ENCODE data around the gene KCNC4.

KCNC4 gene

DNA sequence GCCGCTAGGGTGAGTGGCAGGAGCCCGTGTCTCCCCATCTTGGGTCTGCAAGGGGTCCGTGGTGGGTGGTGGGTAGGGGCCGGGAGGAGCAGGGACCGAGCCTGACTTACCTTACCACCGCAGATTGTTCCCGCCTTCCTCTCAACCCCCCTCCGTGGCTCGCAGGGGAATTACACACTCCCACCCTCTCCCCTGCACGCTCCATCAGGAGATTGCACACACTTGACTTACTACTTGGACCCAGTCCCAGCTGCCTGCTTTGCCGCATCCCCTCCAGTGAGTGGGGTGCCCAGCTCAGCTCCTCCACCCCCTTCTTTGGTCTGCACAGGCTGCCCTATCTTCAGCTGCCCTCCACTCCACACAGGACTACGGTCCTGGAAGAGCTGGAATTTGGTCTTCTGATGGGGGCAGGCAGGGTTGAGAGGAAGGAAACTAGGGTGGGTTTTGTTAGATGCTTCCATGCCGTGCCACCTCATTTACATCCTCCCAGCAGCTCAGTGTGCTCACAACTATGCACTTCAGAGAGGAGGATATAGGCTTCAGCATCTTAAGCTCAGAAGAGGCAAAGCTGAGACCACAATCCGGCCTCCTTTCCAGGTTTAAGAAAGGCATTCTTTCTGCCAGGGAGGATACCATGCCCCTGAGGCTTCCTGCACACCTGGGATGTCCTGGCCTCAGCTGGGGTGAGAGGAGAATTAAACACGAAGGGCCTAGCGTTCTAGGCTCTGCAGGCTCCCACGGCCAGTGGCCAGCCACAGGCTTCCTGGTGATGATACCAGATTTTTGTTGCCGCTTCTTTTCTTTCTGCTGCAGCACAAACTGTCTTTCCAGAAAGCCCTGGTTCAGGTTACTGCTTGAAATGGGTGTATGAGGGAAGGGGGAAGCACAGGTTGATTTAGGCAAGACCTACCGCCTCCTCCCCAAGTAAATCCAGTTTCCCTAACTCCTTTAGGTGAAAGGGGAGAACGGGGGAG is 2.3 kb downstream of the KCNC4 start:
- DNase-seq = peak in 1 of 2 experiments; percentile 70

- DNase-seq = no peak
These were observed 3.0 kb downstream of the KCNC4 start for GRCh38 chr1:110213143-110213540.

DNA sequence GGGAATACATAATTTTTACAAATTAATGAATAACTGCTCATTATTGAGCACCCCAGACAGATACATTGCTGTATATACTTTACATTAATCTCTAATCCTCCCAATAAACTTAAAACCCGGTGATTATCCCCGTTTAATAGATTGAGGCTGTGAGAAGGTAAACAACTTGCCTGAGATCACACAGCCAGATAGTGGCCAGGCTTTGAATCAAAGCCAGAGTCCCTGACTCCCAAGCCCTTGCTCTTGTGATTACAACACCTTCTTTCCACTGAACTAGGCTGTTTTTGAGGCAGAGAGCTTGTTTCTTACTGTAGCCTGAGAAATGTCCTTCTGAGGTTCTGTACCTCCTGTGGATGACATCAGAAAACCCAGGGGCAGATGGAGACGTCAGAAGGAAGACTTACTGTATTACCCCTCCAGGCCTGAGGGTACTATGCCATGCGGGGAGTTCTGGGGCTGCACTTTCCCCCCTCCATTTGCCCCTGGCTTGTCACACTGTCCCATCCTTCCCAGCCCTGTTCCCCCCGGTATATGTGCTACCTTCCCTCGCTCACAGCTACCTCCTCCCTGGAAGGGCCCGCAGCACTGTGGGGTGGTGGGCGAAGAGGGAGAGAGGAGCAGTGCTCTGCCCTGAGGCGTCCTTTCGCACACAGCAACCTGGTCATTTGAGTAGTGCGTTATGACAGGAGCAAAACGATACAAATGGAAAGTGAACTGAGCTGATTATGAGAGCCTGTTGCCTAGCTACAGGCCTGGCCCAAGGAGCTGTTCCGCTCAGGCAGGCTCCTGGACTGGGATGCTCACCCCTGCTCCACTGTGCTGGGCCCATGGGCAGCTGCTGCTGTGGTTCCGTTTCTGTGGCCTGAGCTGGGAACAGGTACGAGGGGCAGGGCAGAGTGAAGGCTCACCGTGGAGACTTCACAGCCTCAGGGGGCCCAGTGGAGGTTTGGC is 4.6 kb downstream of the KCNC4 start:
- peak; percentile 25 to 28 for DNase-seq

- DNase-seq = no peak
These were observed 5.8 kb downstream of the KCNC4 start for GRCh38 chr1:110215621-110216515.

GRCh38 chr1:110216844-110217444 is 6.8 kb downstream of the KCNC4 start:
- no peak for DNase-seq

DNA sequence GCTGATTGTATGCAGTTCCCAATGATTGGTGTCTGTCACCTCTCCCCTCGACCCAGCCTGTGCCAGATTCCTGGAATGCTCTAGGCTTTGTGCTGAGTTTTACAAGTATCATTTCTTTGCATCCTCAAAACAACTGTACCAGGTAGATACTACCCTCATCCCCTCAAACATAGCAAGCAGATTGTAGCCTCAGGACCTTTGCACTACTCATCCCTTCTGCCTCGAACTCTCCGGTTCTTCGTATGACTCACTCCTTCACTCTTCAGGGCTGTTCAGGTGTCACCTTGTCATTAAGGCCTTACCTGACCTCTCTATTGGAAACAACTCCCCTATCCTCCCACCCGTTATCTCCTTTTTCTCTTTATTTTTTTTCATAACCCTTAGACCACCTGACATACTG is 8.0 kb downstream of the KCNC4 start:
- no peak for DNase-seq

- DNase-seq = no peak
These were observed 8.6 kb downstream of the KCNC4 start for GRCh38 chr1:110218739-110219138.

DNA sequence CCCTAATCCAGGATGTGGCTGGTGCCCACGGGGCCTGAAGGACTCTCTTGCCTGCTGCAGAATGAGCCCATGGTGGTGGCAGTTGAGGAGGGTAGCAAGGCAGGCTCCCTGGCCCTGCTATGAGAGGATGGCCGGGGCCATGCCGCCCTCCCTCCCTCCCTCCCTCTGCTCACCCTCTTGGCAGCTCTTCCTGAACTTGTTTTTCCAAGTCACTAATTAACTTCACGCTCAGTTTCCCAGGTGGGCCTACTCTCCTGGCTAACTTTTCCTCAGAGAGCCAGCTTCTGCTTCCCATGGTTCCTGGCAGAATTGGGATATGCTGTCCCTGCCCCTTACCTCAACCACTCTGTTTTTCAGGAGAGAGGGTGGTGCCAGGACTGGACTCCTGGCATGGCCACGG is 10.2 kb downstream of the KCNC4 start:
- DNase-seq = no peak

DNA sequence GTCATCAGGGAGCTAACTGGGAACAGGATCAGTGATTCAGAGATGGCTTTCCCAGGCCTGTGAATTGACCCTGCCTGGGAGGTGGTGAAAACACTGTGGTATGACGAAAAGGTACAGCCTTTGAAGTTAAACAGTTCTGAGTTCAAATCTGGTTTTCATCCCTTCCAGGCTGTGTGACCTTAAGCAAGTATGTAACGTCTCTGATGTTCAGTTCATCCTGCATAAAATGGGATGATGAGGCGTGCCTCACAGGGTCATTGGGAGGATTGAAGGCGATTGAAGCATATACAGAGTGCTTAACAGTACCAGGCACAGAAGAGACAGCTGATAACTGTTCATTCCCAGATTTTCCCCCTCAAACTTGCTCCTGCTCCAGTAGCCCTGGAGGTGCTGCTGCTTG is 11.0 kb downstream of the KCNC4 start:
- DNase-seq = no peak

GRCh38 chr1:110223127-110223526 is 13.0 kb downstream of the KCNC4 start:
- DNase-seq = no peak

- DNase-seq = no peak
These were observed 13.5 kb downstream of the KCNC4 start for GRCh38 chr1:110223581-110223980.

GRCh38 chr1:110224240-110224995 is 14.3 kb downstream of the KCNC4 start:
- DNase-seq = no peak

- no peak for DNase-seq
These were observed 15.1 kb downstream of the KCNC4 start for GRCh38 chr1:110225212-110225611.

DNA sequence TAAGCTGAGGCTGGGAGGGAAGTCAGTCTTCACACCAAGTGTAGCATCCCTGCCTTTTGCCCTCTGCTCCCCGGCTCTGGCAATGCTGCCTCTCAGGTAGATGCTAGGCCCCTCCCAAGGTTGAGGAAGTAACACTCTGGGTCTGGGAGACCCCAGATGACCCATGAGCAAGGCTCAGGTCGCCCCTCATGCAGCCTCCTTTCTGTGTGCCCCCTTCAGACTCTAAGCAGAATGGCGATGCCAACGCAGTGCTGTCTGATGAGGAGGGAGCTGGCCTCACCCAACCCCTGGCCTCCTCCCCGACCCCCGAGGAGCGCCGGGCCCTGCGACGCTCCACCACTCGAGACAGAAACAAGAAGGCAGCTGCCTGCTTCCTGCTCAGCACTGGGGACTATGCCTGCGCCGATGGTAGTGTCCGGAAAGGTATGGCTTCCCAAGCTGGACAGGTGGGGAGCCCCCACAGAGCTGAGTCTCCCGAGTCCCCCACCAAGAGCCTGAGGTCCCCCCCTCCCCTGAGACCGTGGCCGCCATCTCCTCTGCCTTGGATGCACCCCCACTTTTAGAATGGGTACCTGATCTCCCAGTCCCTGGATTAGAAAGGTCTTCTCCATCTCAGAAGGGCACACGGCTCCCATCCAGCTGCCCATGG is 15.8 kb downstream of the KCNC4 start:
- DNase-seq = no peak

GRCh38 chr1:110227774-110228173 is 17.7 kb downstream of the KCNC4 start:
- no peak for DNase-seq

GRCh38 chr1:110228381-110228780 is 18.3 kb downstream of the KCNC4 start:
- no peak for DNase-seq

DNA sequence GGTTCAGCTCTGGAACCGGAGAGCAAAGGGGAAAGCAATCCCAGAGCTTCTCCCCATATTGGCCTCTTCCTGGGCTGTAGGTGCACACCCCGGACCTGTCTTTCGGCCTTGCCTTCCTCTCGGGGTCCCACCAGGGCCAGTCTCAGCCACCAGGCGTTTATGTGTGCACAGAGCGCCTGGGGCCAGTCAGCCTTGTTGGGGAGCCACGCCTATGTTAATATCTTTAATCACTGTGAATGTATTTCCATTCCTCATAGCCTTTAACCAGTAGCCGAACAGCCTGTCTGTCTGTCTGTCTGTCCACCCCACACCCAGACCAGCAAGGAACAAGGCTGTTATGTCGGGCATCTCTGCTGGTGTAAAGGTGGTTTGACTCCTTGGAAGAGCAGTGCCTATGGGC is 18.8 kb downstream of the KCNC4 start:
- DNase-seq = peak in 1 of 2 experiments; percentile 22

GRCh38 chr1:110229348-110230001 is 19.4 kb downstream of the KCNC4 start:
- DNase-seq = no peak

DNA sequence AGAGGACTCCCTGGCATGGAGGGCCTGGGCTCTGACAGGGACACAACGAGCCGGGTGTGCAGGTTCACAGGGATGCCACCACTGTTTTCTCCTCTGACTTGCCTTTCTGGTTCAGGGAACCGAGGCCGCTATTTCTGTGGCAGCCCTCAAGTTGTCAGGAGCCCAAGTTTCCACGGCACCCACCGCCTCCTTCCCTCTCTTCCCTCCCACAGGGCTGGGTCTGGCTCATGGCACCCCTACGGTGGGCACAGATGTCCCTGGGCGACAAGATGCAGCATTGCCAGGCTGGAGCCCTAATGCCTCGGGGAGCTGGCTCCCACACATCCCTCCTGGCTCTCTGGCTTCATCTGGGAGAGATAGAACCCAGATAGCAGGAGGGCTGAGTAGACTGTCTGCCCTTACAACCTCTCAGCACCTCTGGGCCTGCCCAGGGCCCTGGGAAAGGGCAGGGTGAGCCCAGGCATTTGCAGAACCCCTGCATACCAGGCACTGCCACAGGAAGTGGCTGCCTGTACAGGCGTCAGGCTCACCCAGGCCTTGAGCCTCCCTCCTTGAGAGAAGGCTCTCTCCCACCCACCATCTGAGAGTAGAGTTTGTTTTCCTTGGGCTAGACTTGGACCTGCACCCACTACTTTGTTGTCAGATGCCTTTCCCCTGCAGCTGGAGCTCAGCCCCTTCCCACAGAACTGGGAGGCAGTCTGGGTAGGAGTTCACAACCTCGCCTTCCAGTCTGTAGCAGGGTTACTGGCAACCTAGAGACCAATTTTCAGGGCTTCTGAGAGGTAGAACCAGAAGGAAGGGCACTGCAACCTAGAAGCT is 20.5 kb downstream of the KCNC4 start:
- DNase-seq = no peak
